Measurements from ENCODE around the gene MVB12B.
A peak's percentile ranks its signal among the peaks of the same experiment; 100 is the strongest.

MVB12B gene

GRCh38 chr9:126436545-126437267 lies 110.1 kb downstream of the MVB12B start:
- H3K27ac ChIP-seq: peak overlapping the region in 2 of 21 experiments; percentile 4 to 18
- no peak overlapping the region for H3K4me3 ChIP-seq

GRCh38 chr9:126437268-126437666 lies 110.6 kb downstream of the MVB12B start:
- no peak overlapping the region for H3K4me3 ChIP-seq
- peak overlapping the region in 1 of 21 experiments; percentile 18 for H3K27ac ChIP-seq

GRCh38 chr9:126437701-126438100 lies 111.1 kb downstream of the MVB12B start:
- Histone ChIP-seq H3K4me3 (no peak overlapping the region), H3K27ac (no peak overlapping the region)

GRCh38 chr9:126438741-126439401 lies 112.2 kb downstream of the MVB12B start:
- peak overlapping the region in 9 of 21 experiments; percentile 17 to 60 (median 40) for H3K27ac ChIP-seq
- no peak overlapping the region for H3K4me3 ChIP-seq

GRCh38 chr9:126439402-126439765 lies 112.8 kb downstream of the MVB12B start:
- no peak overlapping the region for H3K4me3 ChIP-seq
- H3K27ac ChIP-seq: peak overlapping the region in 9 of 21 experiments; percentile 17 to 60 (median 40)

- H3K4me3 ChIP-seq: no peak overlapping the region
- peak overlapping the region in 8 of 21 experiments; percentile 10 to 67 (median 40) for H3K27ac ChIP-seq
Observed at GRCh38 chr9:126439883-126440653, 113.4 kb downstream of the MVB12B start.

GRCh38 chr9:126440940-126441339 lies 114.3 kb downstream of the MVB12B start:
- H3K4me3 ChIP-seq: no peak overlapping the region
- peak overlapping the region in 3 of 21 experiments; percentile 1 to 65 (median 11) for H3K27ac ChIP-seq

GRCh38 chr9:126442636-126443035 lies 116.0 kb downstream of the MVB12B start:
- no peak overlapping the region for H3K27ac ChIP-seq
- H3K4me3 ChIP-seq: no peak overlapping the region

- Histone ChIP-seq H3K27ac (peak overlapping the region in 1 of 21 experiments; percentile 18), H3K4me3 (no peak overlapping the region)
Observed at GRCh38 chr9:126443144-126443543, 116.5 kb downstream of the MVB12B start.

- Histone ChIP-seq H3K4me3 (no peak overlapping the region), H3K27ac (no peak overlapping the region)
Observed at GRCh38 chr9:126448136-126448535, 121.5 kb downstream of the MVB12B start.

- Histone ChIP-seq H3K4me3 (no peak overlapping the region), H3K27ac (no peak overlapping the region)
Observed at GRCh38 chr9:126448865-126449577, 122.4 kb downstream of the MVB12B start.

- no peak overlapping the region for H3K27ac ChIP-seq
Observed at GRCh38 chr9:126449725-126450667, 123.4 kb downstream of the MVB12B start.

GRCh38 chr9:126450668-126451205 lies 124.1 kb downstream of the MVB12B start:
- no peak overlapping the region for H3K27ac ChIP-seq
- no peak overlapping the region for H3K4me3 ChIP-seq

More at GRCh38 chr9:126449725-126450667, 123.4 kb downstream of the MVB12B start:
- no peak overlapping the region for H3K4me3 ChIP-seq

- no peak overlapping the region for H3K27ac ChIP-seq
- H3K4me3 ChIP-seq: no peak overlapping the region
Observed at GRCh38 chr9:126451316-126451885, 124.8 kb downstream of the MVB12B start.

GRCh38 chr9:126452106-126452505 lies 125.5 kb downstream of the MVB12B start:
- no peak overlapping the region for H3K4me3 ChIP-seq

GRCh38 chr9:126453156-126453963 lies 126.7 kb downstream of the MVB12B start:
- H3K4me3 ChIP-seq: no peak overlapping the region
- peak overlapping the region in 1 of 21 experiments; percentile 27 for H3K27ac ChIP-seq

More at GRCh38 chr9:126452106-126452505, 125.5 kb downstream of the MVB12B start:
- H3K27ac ChIP-seq: no peak overlapping the region

- H3K27ac ChIP-seq: no peak overlapping the region
Observed at GRCh38 chr9:126454215-126454614, 127.6 kb downstream of the MVB12B start.

More at GRCh38 chr9:126454215-126454614, 127.6 kb downstream of the MVB12B start:
- H3K4me3 ChIP-seq: no peak overlapping the region

Measured in skin epidermis (tissue), 12 donors.